IMR-90 (cell line): ENCODE measurements around the gene MARCHF9. TPM values are rescaled to one million over a fixed set of nuclear protein-coding genes. Genes with fewer than 3 reads are reported as not detected.

Source experiments
- ATAC-seq: fragments of 200-7000 bp; cut with Tn5 transposase; 2 replicates; pipeline ENCODE4 v1.9.1; 2020; ENCODE audit warnings: low read depth, mild to moderate bottlenecking, moderate library complexity
- BruUV-seq: library from RNA; stranded (reverse); fragments of 400-500 nt; replicated peaks from 2 replicates; lab custom pipeline; 2021; lab: Mats Ljungman, UMichigan
- CTCF ChIA-PET: fragments of 300-600 bp; formaldehyde crosslinking; extraction: SDS; loops from one replicate; lab custom pipeline; 2021; ENCODE audit warnings: antibody characterized with exemption; lab: Yijun Ruan, JAX
- POLR2A ChIA-PET: fragments of 300-600 bp; sonication (Branson Sonifier 250); formaldehyde crosslinking; loops from one replicate; lab custom pipeline; 2022; ENCODE audit warnings: antibody characterized with exemption; ENCODE audit not compliant: unreplicated experiment; lab: Charles Lee
- DNase-seq: peaks from one replicate; pipeline ENCODE4 v3.0.0; 2013
- H2AFZ ChIP-seq: replicated peaks from 2 replicates; pipeline ENCODE3; 2013; ENCODE audit warnings: low read length, mild to moderate bottlenecking; ENCODE audit not compliant: poor library complexity
- H2AK5ac ChIP-seq: 2 replicates; pipeline ENCODE4 v1.6.1; 2013; ENCODE audit warnings: low read depth, low read length, inconsistent platforms
- H2AK9ac ChIP-seq: replicated peaks from 2 replicates; pipeline ENCODE3; 2013; ENCODE audit warnings: mild to moderate bottlenecking, low read depth, low read length, moderate library complexity; ENCODE audit not compliant: poor library complexity
- H2BK120ac ChIP-seq: 2 replicates; pipeline ENCODE4 v1.6.1; 2013; ENCODE audit warnings: low read depth, low read length, inconsistent platforms
- H2BK15ac ChIP-seq: 3 replicates; pipeline ENCODE4 v1.6.1; 2013; ENCODE audit warnings: low read depth, low read length, inconsistent platforms
- H2BK20ac ChIP-seq: 2 replicates; pipeline ENCODE4 v1.6.1; 2013; ENCODE audit warnings: low read depth, mild to moderate bottlenecking, inconsistent platforms, low read length, moderate library complexity
- H2BK5ac ChIP-seq: 2 replicates; pipeline ENCODE4 v1.6.1; 2013; ENCODE audit warnings: mild to moderate bottlenecking, low read depth, low read length, inconsistent platforms; ENCODE audit not compliant: poor library complexity, severe bottlenecking
- H3K14ac ChIP-seq: replicated peaks from 2 replicates; pipeline ENCODE4 v1.6.1; 2013; ENCODE audit warnings: low read depth, low read length, inconsistent platforms
- H3K18ac ChIP-seq: 2 replicates; pipeline ENCODE4 v1.6.1; 2013; ENCODE audit warnings: low read depth, low read length, control low read depth
- H3K23ac ChIP-seq: 2 replicates; pipeline ENCODE4 v1.6.1; 2013; ENCODE audit warnings: low read depth, low read length, inconsistent platforms
- H3K27ac ChIP-seq: 2 replicates; pipeline ENCODE4 v1.5.1; 2013; ENCODE audit warnings: mild to moderate bottlenecking, control low read depth, low read length; ENCODE audit not compliant: insufficient read depth
- H3K27me3 ChIP-seq: 2 replicates; pipeline ENCODE4 v1.6.1; 2013; ENCODE audit warnings: low read length; ENCODE audit not compliant: control insufficient read depth, insufficient read depth
- H3K36me3 ChIP-seq: 2 replicates; pipeline ENCODE4 v1.6.1; 2013; ENCODE audit warnings: low read length, mixed read lengths; ENCODE audit not compliant: control insufficient read depth, insufficient read depth
- H3K4ac ChIP-seq: 2 replicates; pipeline ENCODE4 v1.6.1; 2013; ENCODE audit warnings: low read depth, low read length, inconsistent platforms
- H3K4me1 ChIP-seq: 2 replicates; pipeline ENCODE4 v1.6.1; 2013; ENCODE audit warnings: low read length, mixed read lengths; ENCODE audit not compliant: control insufficient read depth, insufficient read depth
- H3K4me2 ChIP-seq: 2 replicates; pipeline ENCODE4 v1.6.1; 2013; ENCODE audit warnings: low read depth, mild to moderate bottlenecking, control low read depth, low read length, moderate library complexity
- H3K4me3 ChIP-seq: 2 replicates; pipeline ENCODE4 v1.5.1; 2013; ENCODE audit warnings: low read depth, mild to moderate bottlenecking, control low read depth, low read length, moderate library complexity; ENCODE audit not compliant: insufficient read depth
- H3K56ac ChIP-seq: 2 replicates; pipeline ENCODE4 v1.6.1; 2013; ENCODE audit warnings: low read length, inconsistent platforms; ENCODE audit not compliant: insufficient read depth; ENCODE audit errors: extremely low read depth
- H3K79me1 ChIP-seq, 2 experiments: 2 replicates each; pipeline ENCODE4 v1.6.1; 2013; ENCODE audit warnings: low read length in 2 of 2, inconsistent platforms in 1 of 2, low read depth in 1 of 2
- H3K9ac ChIP-seq: 2 replicates; pipeline ENCODE4 v1.6.1; 2013; ENCODE audit warnings: low read depth, low read length, control low read depth
- H3K9me1 ChIP-seq: 2 replicates; pipeline ENCODE4 v1.6.1; 2013; ENCODE audit warnings: low read length, inconsistent platforms; ENCODE audit not compliant: insufficient read depth
- H3K9me3 ChIP-seq: 2 replicates; pipeline ENCODE4 v1.6.1; 2013; ENCODE audit warnings: low read length; ENCODE audit not compliant: control insufficient read depth, insufficient read depth
- H4K20me1 ChIP-seq: 2 replicates; pipeline ENCODE4 v1.6.1; 2013; ENCODE audit warnings: low read length, inconsistent platforms; ENCODE audit not compliant: insufficient read depth
- H4K5ac ChIP-seq: 2 replicates; pipeline ENCODE4 v1.6.1; 2013; ENCODE audit warnings: mild to moderate bottlenecking, low read depth, low read length, control low read depth
- H4K8ac ChIP-seq, 2 experiments: 2 replicates each; pipeline ENCODE4 v1.6.1; 2013; ENCODE audit warnings: low read depth in 2 of 2, low read length in 2 of 2, control low read depth in 1 of 2, inconsistent platforms in 1 of 2
- H4K91ac ChIP-seq: 2 replicates; pipeline ENCODE4 v1.6.1; 2013; ENCODE audit warnings: low read depth, low read length, inconsistent platforms; ENCODE audit not compliant: insufficient read depth
- BHLHE40 ChIP-seq: fragments of 150-350 bp; IDR thresholded peaks from 2 replicates; pipeline ENCODE4 v1.6.1; 2016; ENCODE audit warnings: mild to moderate bottlenecking, low read depth, low read length
- CEBPB ChIP-seq: IDR thresholded peaks from 2 replicates; pipeline ENCODE4 v1.6.1; 2012; ENCODE audit warnings: low read depth, low read length, improper control_type of control experiment
- ELK1 ChIP-seq: fragments of 150-350 bp; IDR thresholded peaks from 2 replicates; pipeline ENCODE4 v1.6.1; 2016; ENCODE audit warnings: low read depth, mild to moderate bottlenecking, low read length, moderate library complexity, borderline replicate concordance
- FOS ChIP-seq: fragments of 150-350 bp; IDR thresholded peaks from 2 replicates; pipeline ENCODE4 v1.6.1; 2016; ENCODE audit warnings: low read depth, low read length
- MAFK ChIP-seq: IDR thresholded peaks from 2 replicates; pipeline ENCODE4 v1.6.1; 2012; ENCODE audit warnings: low read depth, low read length, improper control_type of control experiment
- MAZ ChIP-seq: IDR thresholded peaks from 2 replicates; pipeline ENCODE4 v1.6.1; 2012; ENCODE audit warnings: low read depth, mild to moderate bottlenecking, low read length, improper control_type of control experiment, moderate library complexity, borderline replicate concordance
- MXI1 ChIP-seq: IDR thresholded peaks from 2 replicates; pipeline ENCODE4 v1.6.1; 2012; ENCODE audit warnings: low read depth, mild to moderate bottlenecking, low read length, moderate library complexity, borderline replicate concordance
- NFE2L2 ChIP-seq: fragments of 150-350 bp; IDR thresholded peaks from 2 replicates; pipeline ENCODE4 v1.6.1; 2016; ENCODE audit warnings: low read depth, mild to moderate bottlenecking, low read length
- POLR2A ChIP-seq: IDR thresholded peaks from 2 replicates; pipeline ENCODE4 v1.6.1; 2012; ENCODE audit warnings: mild to moderate bottlenecking, low read depth, low read length
- RAD21 ChIP-seq: IDR thresholded peaks from 2 replicates; pipeline ENCODE4 v1.6.1; 2012; ENCODE audit warnings: low read length, improper control_type of control experiment
- RCOR1 ChIP-seq: IDR thresholded peaks from 2 replicates; pipeline ENCODE4 v1.6.1; 2012; ENCODE audit warnings: mild to moderate bottlenecking, low read length, improper control_type of control experiment; ENCODE audit not compliant: insufficient replicate concordance
- RFX5 ChIP-seq: IDR thresholded peaks from 2 replicates; pipeline ENCODE4 v1.8.0; 2012; ENCODE audit warnings: low read depth, mild to moderate bottlenecking, low read length, moderate library complexity
- USF2 ChIP-seq: fragments of 150-350 bp; IDR thresholded peaks from 2 replicates; pipeline ENCODE4 v1.6.1; 2017; ENCODE audit warnings: mild to moderate bottlenecking, antibody characterized with exemption, low read length, low read depth
- WGBS, 2 experiments: methylation state at CpG; one replicate each; pipeline versions ENCODE4 v1.1.5 to v1.1.7; 2013; ENCODE audit warnings: missing lambda C conversion rate in 2 of 2; ENCODE audit not compliant: insufficient read length in 1 of 2; ENCODE audit errors: extremely low coverage in 2 of 2; 5-methylcytosine and 5-hydroxymethylcytosine counted together
- dilution Hi-C: fragments of 300-500 bp; cut with HindIII; formaldehyde crosslinking; loops from one replicate; pipeline ENCODE4 v1.14.3; 2018; ENCODE audit warnings: low sequenced_read_pairs; ENCODE audit not compliant: unreplicated experiment
- in situ Hi-C: fragments of 300-500 bp; cut with MboI; formaldehyde crosslinking; loops from 3 replicates; pipeline ENCODE4 v1.14.3; 2019; ENCODE audit warnings: low sequenced_read_pairs, inconsistent platforms, mixed read lengths
- intact Hi-C: fragments of 100-400 bp; cut with micrococcal nuclease; formaldehyde crosslinking; loops from 2 replicates; pipeline ENCODE4 v1.10.0; 2022
- polyA plus RNA-seq, 3 experiments: library from polyadenylated mRNA; depleted of rRNA; stranded (reverse); fragments of >200 nt; gene quantifications; 2 replicates each; pipeline ENCODE4 v1.2.3, GENCODE V29; 2012; ENCODE audit warnings: low replicate concordance in 1 of 3
- total RNA-seq: library from RNA; depleted of rRNA; stranded (reverse); fragments of >200 nt; gene quantifications from 2 replicates; pipeline ENCODE4 v1.2.3, GENCODE V29; 2012

Gene MARCHF9
- total and polyA plus RNA-seq, 2 of the 4 experiments (the other 2 are of a cell fraction) = 1.1 to 5.4 TPM

GRCh38 chr12:57751788-57752667, 2.9 kb upstream of the MARCHF9 start, which contains the start of gene CDK4:
Gene CDK4 (minus strand): TSS chr12:57752310. CDS start chr12:57751717, 593 bp downstream.
- H3K27ac ChIP-seq = peak within 1 kb of the TSS; percentile 90
- ATAC-seq (peak; percentile 82), DNase-seq (peak; percentile 100)
- no TSS peak for BruUV-seq
- peak within 1 kb of the TSS; percentile 56 for H3K18ac ChIP-seq
- peak within 1 kb of the TSS; percentile 96 for H3K4me2 ChIP-seq
- H4K20me1 ChIP-seq = peaks cover 7% of the 10 kb centered on the region; the same call in 1 of the 2 replicates
- peak within 1 kb of the TSS; percentile 40; the same call in 1 of the 3 replicates for H2BK15ac ChIP-seq
- H4K5ac ChIP-seq = peak within 1 kb of the TSS; percentile 59
- peak within 1 kb of the TSS; percentile 97 for H3K14ac ChIP-seq
- peak within 1 kb of the TSS; percentile 88 for H3K9ac ChIP-seq
- peak within 1 kb of the TSS; percentile 58 for H2BK20ac ChIP-seq
- peak within 1 kb of the TSS; percentile 57 for H2BK120ac ChIP-seq
- CTCF ChIA-PET = no interaction called here
- H3K4ac ChIP-seq = peak within 1 kb of the TSS; percentile 91
- H2BK5ac ChIP-seq = peak within 1 kb of the TSS; percentile 79
- POLR2A ChIA-PET = no interaction called here
- H3K4me1 ChIP-seq = peaks cover 7% of the 10 kb centered on the region
- peak within 1 kb of the TSS; percentile 91 for H2AFZ ChIP-seq
- H3K9me3 ChIP-seq = no peaks in the 10 kb centered on the region
- H3K9me1 ChIP-seq = peaks cover 15% of the 10 kb centered on the region
- peak within 1 kb of the TSS; percentile 97 for H2AK9ac ChIP-seq
- in situ Hi-C loops = no loop called here
- dilution Hi-C loops = no loop called here
- H4K91ac ChIP-seq = peak within 1 kb of the TSS; percentile 79
- peak within 1 kb of the TSS; percentile 59 for H3K4me3 ChIP-seq
- H3K56ac ChIP-seq = peak within 1 kb of the TSS; percentile 91
- H3K27me3 ChIP-seq = peaks cover 10% of the 10 kb centered on the region
- WGBS, 2 experiments = 2% methylated on average over 8 of the region's 58 CpGs; no CpG with 5 or more reads in 1 of the 2 experiments
- H2AK5ac ChIP-seq = peak within 1 kb of the TSS; percentile 90
- H3K23ac ChIP-seq = peak within 1 kb of the TSS; percentile 95
- peak; percentile 99 for TF ChIP-seq FOS
- no peak for TF ChIP-seq RAD21
- no peak for TF ChIP-seq MAFK
- peak; percentile 7; the same call in 1 of the 2 replicates for TF ChIP-seq NFE2L2
- peak; percentile 99 for TF ChIP-seq BHLHE40
- TF ChIP-seq ELK1 = no peak
- peak; percentile 92 for TF ChIP-seq MXI1
- peak; percentile 97; the same call in 1 of the 2 replicates for TF ChIP-seq MAZ
- TF ChIP-seq USF2 = peak; percentile 100
- TF ChIP-seq RFX5 = peak; percentile 85
- TF ChIP-seq CEBPB = peak; percentile 62; the same call in 1 of the 2 replicates
- TF ChIP-seq RCOR1 = no peak
- peak; percentile 82; the same call in 1 of the 2 replicates for TF ChIP-seq POLR2A
- peaks cover 18% of the 10 kb centered on the region for H3K36me3 ChIP-seq
- intact Hi-C loops = loop anchor here (1.0 kb wide), 1 partner anchor 30 kb away; the partner anchor contains the start of gene TSFM
- peak within 1 kb of the TSS; percentile 56 to 96 for H4K8ac ChIP-seq
- peaks cover 16 to 41% of the 10 kb centered on the region in 2 experiments; a peak in 3 of 4 replicates for H3K79me1 ChIP-seq
